Measurements from ENCODE around the gene AARS2.
A peak's percentile ranks its signal among the peaks of the same experiment; 100 is the strongest.

DNA sequence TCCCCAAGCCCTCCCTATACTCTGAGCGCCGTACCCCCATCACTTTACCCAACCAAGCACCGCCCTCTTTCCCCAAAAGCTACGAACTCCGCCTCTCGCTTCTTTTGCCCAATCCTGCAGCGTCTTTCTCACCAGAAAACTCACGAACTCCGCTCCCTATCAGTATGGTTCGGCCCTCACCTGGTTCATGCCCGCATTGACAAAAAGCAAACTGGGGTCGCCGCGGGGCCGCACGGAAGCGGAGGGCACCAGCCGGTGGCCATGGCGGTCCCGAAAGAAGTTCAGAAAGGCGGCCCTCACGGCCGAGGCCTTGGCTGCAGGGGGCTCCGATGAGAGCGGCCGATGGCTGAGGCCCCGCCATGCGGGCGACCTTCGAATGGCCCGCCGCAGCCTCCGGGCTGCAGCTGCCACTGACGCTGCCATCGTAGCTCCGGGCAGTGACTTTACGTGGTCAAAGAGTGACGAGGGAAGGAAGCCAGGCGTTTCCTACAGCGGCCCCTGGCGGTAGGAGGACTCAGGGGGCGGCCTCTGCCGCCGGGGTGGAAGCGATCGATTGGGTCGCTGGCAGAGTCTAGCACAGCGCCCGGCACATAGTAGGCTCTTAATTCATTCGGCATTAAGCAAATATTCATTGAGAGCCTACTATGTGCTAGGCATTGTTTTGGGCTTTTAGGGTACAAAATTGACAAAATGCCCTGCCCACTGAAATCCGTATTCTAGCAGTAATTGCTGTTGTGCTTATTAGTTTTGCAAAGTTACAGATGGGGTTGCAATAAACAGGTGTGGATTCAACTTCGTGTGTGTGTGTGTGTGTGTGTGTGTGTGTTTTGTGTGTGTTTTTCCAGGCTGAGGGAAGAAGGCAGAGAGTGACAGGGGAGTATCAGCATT lies at the start of gene AARS2:
- TF ChIP-seq E2F1 (CRISPR knock-in tag; IDR thresholded peaks at IDR 0.05) = peak; percentile 82; the same call in 1 of the 2 replicates
- TF ChIP-seq, protein P1, sequence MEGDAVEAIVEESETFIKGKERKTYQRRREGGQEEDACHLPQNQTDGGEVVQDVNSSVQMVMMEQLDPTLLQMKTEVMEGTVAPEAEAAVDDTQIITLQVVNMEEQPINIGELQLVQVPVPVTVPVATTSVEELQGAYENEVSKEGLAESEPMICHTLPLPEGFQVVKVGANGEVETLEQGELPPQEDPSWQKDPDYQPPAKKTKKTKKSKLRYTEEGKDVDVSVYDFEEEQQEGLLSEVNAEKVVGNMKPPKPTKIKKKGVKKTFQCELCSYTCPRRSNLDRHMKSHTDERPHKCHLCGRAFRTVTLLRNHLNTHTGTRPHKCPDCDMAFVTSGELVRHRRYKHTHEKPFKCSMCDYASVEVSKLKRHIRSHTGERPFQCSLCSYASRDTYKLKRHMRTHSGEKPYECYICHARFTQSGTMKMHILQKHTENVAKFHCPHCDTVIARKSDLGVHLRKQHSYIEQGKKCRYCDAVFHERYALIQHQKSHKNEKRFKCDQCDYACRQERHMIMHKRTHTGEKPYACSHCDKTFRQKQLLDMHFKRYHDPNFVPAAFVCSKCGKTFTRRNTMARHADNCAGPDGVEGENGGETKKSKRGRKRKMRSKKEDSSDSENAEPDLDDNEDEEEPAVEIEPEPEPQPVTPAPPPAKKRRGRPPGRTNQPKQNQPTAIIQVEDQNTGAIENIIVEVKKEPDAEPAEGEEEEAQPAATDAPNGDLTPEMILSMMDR (IDR thresholded peaks at IDR 0.05) = peak; percentile 90
- TF ChIP-seq TCF7 (CRISPR knock-in tag; IDR thresholded peaks at IDR 0.05; ENCODE audit: low read depth) = 0 out of 2 replicates have a peak, but pooled peaks have one; percentile 44
- no peak for TF ChIP-seq JAZF1 (CRISPR knock-in tag; IDR thresholded peaks at IDR 0.05)
- TF ChIP-seq TEAD1 (CRISPR knock-in tag; IDR thresholded peaks at IDR 0.05) = peak; percentile 69
- TF ChIP-seq, protein P2, sequence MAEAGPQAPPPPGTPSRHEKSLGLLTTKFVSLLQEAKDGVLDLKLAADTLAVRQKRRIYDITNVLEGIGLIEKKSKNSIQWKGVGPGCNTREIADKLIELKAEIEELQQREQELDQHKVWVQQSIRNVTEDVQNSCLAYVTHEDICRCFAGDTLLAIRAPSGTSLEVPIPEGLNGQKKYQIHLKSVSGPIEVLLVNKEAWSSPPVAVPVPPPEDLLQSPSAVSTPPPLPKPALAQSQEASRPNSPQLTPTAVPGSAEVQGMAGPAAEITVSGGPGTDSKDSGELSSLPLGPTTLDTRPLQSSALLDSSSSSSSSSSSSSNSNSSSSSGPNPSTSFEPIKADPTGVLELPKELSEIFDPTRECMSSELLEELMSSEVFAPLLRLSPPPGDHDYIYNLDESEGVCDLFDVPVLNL (CRISPR knock-in tag; IDR thresholded peaks at IDR 0.05; ENCODE audit: borderline replicate concordance, low read depth) = peak; percentile 81; the same call in 1 of the 2 replicates
- TF ChIP-seq, protein P3, sequence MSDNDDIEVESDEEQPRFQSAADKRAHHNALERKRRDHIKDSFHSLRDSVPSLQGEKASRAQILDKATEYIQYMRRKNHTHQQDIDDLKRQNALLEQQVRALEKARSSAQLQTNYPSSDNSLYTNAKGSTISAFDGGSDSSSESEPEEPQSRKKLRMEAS (CRISPR knock-in tag; IDR thresholded peaks at IDR 0.05) = peak; percentile 93
